ENCODE data around the gene IL31.
"Not testable (repeated sequence)": the region's sequence is repeated elsewhere in the genome, so short reads cannot be mapped to it uniquely, and the experiment has no call there.

The IL31 gene

DNA sequence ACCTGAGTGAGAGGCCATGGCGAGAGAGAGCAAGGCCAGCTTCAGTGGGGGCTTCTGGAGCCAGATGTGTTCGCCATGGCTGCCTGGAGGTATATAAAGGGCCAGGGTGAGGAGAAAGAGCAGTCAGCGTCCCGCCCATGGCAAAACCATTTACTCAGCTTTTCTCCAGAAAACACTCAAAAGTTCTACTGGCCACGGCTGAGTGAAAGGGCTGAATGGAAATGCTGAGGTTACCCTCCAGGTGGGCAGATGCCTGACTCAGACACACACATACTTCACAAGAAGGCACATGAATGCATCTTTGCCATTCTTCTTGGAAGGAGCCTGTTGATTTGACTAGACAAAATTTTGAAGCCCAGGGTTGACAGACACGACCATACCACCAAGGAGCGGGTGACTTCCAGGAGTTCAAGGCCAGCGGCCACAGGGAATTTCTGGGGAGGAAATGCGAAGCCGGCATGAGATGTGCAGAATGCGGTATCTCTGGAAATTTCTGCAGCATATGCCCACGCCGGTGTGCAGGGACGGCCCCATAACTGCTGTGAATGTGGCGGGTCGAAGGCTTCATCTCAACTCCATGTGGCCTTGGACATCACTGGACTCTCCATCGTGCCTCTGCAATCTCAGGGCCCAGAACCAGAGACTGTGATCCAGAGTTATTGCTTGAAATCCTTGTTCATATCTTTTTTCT lies at the start of gene IL31:
Gene IL31, minus strand, starts transcription at position 67 of the 691 bp plus-strand sequence. Its CDS starts 49 bp downstream, at position 18.
- no peak for DNase-seq (ENCODE audit: low read depth)

DNA sequence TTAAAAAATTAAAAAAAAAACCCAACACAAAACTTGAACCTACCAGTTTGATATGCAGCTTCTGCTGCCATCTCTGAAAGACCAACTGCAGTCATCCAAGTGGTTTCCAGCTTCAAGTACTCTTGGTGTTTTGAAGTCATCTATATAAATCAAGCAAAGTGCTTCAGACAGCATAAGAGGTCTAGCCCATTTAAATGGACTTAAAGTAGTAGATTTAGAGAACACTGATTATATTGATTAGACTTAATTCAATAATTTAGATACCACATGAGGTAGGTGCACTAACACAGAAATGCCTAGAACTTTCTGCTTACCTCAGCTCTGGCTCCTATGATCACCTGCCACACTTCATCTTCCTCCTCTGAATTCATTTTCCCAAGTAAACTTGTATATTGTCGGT lies 42.4 kb upstream of the IL31 start:
- DNase-seq (ENCODE audit: low read depth), result no peak

DNA sequence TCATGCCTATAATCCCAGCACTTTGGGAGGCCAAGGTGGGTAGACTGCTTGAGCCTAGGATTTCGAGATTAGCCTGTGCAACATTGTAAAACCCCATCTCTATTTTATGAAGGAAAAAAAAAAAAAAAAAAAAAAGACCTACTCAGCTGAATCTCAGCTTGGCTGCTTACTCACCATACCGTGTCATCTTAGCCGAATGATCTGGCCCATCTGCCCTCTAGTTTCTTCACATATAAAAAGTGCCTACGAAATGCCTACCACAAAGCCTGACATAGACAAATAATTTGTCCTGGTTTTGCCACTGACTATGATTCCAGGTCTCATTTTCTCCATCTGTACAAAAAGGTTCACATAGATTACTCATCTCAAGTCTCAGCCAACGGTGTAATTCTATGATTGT lies 41.8 kb upstream of the IL31 start:
- DNase-seq (ENCODE audit: low read depth), result no peak

DNA sequence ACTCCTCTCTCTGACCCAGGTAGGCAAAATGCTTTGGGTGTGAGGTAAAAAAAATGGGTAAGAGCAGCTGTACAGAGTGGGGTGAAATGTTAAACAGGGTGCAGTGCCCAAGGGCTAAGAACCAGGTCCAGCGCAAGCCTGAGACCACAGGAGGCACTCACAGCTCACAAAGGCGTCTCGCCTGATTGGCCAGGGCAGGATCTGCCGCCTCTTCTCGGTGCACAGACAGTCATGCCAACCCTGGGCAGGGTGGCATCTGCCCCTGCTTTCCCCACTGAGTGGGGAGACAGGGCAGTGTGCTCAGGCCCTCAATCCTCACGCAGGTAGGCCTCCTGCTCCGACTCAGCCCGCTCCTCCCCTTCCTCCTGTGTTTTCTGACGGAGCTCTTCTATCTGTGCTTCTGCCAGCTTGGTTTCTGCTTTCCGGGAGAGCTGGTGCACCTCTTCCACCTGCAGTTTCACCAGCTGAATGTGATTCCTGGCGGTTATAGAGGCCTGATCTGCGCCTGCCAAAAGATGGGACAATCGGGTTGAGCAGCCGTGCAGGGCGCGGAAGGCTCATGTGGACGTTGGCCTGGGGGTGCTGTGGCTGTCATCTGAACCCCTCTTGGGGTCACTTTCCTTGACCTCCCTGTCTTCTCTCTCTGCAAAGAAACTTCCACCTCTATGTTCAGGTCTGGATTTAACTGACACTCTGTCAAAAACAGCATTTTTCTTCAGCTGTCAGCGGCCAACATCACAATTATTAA lies 34.2 kb upstream of the IL31 start:
- no peak for DNase-seq (ENCODE audit: low read depth)

- no peak for DNase-seq (ENCODE audit: low read depth)
Observed at GRCh38 chr12:122207391-122207790, 33.4 kb upstream of the IL31 start.

GRCh38 chr12:122206976-122207375 lies 33.0 kb upstream of the IL31 start:
- no peak for DNase-seq (ENCODE audit: low read depth)

GRCh38 chr12:122206111-122206881 lies 32.3 kb upstream of the IL31 start:
- DNase-seq (ENCODE audit: low read depth), result no peak

- no peak for DNase-seq (ENCODE audit: low read depth)
Observed at GRCh38 chr12:122205053-122205925, 31.3 kb upstream of the IL31 start.

- no peak for DNase-seq (ENCODE audit: low read depth)
Observed at GRCh38 chr12:122204167-122205052, 30.4 kb upstream of the IL31 start.

- no peak for DNase-seq (ENCODE audit: low read depth)
Observed at GRCh38 chr12:122203301-122204166, 29.5 kb upstream of the IL31 start, which contains the start of gene B3GNT4. B3GNT4 (plus strand) TSS chr12:122203709; CDS start chr12:122204619, 910 bp downstream.

- DNase-seq (ENCODE audit: low read depth), result not testable (repeated sequence)
Observed at GRCh38 chr12:122202811-122203210, 28.8 kb upstream of the IL31 start.

GRCh38 chr12:122202017-122202416 lies 28.0 kb upstream of the IL31 start:
- no peak for DNase-seq (ENCODE audit: low read depth)

GRCh38 chr12:122201381-122201780 lies 27.4 kb upstream of the IL31 start:
- DNase-seq (ENCODE audit: low read depth), result no peak

DNA sequence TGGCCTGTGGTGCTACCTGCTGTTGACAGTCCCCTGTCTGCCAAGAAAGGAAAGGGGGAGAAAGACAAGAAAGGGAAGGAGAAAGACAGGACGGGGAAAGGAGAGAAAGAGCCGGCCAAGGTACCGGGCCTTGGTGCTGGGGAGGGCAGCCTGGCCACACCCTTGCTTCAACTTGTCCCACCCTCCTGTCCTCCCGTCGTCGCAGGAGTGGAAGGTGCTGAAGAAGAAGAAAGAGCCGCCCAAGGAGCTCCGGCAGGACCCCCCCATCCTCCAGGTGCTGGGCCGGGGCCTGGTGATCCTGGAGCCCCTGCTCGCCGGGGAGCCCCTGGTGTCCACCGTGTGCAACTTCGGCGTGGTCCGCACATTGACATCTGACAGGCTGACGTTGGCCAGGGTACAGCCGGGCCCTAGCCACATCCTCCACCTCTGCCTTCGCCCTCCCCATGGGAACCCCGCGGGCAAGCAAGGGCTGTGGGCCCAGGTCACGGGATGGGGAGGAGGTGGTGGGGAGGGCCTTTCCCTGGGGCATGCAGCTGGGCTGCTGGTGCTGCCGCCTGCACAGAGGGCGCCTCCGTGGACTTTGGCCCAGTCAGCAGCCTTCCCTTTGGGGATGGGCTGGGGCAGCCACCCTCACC lies 26.6 kb upstream of the IL31 start:
- DNase-seq (ENCODE audit: low read depth), result no peak

DNA sequence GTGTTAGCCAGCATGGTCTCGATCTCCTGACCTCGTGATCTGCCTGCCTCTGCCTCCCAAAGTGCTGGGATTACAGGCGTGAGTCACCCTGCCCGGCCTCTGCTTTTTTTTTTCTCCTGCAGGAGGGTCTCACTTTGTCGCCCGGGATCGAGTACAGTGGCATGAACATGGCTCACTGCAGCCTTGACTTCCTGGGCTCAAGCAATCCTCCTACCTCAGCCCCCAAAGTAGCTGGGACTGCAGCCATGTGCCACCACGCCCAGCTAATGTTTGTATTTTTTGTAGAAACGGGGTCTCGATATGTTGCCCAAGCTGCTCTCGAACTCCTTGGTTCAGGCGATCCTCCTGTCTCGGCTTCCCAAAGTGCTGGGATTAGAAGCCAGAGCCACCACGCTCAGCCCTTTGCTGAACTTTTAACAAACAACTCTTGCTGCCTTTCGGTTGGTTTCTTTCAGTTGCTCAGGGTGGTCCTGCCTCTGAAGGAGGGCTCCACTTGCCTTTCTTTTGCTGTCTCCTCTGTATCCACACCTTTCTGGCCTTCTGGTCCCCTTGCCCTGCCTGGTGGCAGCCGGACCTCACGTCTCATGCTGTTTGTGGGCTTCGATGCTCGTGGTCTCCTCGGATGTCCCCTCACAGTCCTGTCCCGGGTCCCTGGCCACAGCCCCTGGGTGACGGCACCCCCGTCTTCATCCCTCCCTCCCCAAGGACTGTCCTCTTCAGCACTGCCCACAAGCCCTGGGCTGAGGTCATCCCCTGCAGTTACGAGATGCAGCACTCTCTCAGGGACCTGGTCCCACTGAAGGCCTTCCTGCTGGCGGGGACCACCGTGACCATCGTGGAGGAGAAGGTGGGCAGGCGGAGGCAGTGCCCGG lies 25.7 kb upstream of the IL31 start:
- no peak for DNase-seq (ENCODE audit: low read depth)

- no peak for DNase-seq (ENCODE audit: low read depth)
Observed at GRCh38 chr12:122197612-122197966, 23.6 kb upstream of the IL31 start.

DNA sequence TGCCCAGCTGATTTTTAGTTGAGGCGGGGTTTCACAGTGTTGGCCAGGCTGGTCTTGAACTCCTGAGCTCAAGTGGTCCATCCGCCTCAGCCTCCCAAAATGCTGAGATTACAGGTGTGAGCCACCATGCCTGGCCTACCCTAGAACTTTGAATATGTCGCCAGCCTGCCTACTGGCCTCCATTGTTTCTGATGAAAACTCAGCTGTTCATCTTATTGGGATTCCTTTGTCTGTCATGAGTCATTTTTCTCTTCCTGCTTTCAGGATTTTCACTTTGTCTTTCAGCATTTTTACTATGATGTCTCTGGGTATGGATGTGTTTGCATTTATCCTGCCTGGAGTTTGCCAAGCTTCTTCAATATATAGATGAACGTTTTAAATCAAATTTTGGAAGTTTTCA lies 21.4 kb upstream of the IL31 start:
- DNase-seq (ENCODE audit: low read depth), result no peak

GRCh38 chr12:122194804-122195203 lies 20.8 kb upstream of the IL31 start:
- no peak for DNase-seq (ENCODE audit: low read depth)

Data from stromal cell of bone marrow (primary cell).